Natural killer cell (primary cell): ENCODE data around the gene PHLDA2. TPM values are rescaled to one million over a fixed set of nuclear protein-coding genes. Genes with fewer than 3 reads are reported as not detected.

ENCODE experiments used
- ATAC-seq, 3 donors: fragments of 150-1000 bp in 2 of 3; fragments of 200-7000 bp in 1 of 3; cut with Tn5 transposase; 1 replicate in 1 of 3; 2 replicates in 2 of 3; pipeline ENCODE4 v1.10.0; 2021; ENCODE audit warnings: mild to moderate bottlenecking in 2 of 3, moderate library complexity in 2 of 3
- DNase-seq, 2 donors: peaks; one replicate each; pipeline versions ENCODE4 v3.0.0 to v3.0.0-alpha.2; 2013 to 2021; ENCODE audit warnings: mixed read lengths in 1 of 2
- H3K27ac ChIP-seq: one replicate; pipeline ENCODE4 v1.5.1; 2013; ENCODE audit warnings: mild to moderate bottlenecking, low read length
- H3K27me3 ChIP-seq: one replicate; pipeline ENCODE4 v1.6.1; 2013; ENCODE audit warnings: low read length; ENCODE audit not compliant: control insufficient read depth, insufficient read depth
- H3K36me3 ChIP-seq: one replicate; pipeline ENCODE4 v1.6.1; 2013; ENCODE audit warnings: low read length; ENCODE audit not compliant: control insufficient read depth, insufficient read depth
- H3K4me1 ChIP-seq: one replicate; pipeline ENCODE4 v1.6.1; 2013; ENCODE audit warnings: low read length; ENCODE audit not compliant: control insufficient read depth, insufficient read depth
- H3K4me3 ChIP-seq: one replicate; pipeline ENCODE4 v1.5.1; 2013; ENCODE audit warnings: low read length
- H3K9me3 ChIP-seq: one replicate; pipeline ENCODE4 v1.6.1; 2013; ENCODE audit warnings: low read length; ENCODE audit not compliant: control insufficient read depth, insufficient read depth
- H3K27ac Mint-ChIP-seq, 2 donors: one replicate each; pipeline ENCODE4 v1.8.0; 2022; ENCODE audit warnings: mild to moderate bottlenecking in 2 of 2, mixed read lengths in 2 of 2, moderate library complexity in 1 of 2
- H3K27me3 Mint-ChIP-seq, 2 donors: one replicate each; pipeline ENCODE4 v1.8.0; 2022; ENCODE audit warnings: low read depth in 2 of 2, mixed read lengths in 2 of 2
- H3K36me3 Mint-ChIP-seq: one replicate; pipeline ENCODE4 v1.8.0; 2022; ENCODE audit warnings: mixed read lengths
- H3K4me1 Mint-ChIP-seq, 2 donors: one replicate each; pipeline ENCODE4 v1.8.0; 2022; ENCODE audit warnings: mixed read lengths in 2 of 2
- H3K4me3 Mint-ChIP-seq: one replicate; pipeline ENCODE4 v1.8.0; 2022; ENCODE audit warnings: mild to moderate bottlenecking, moderate library complexity, mixed read lengths
- H3K9me3 Mint-ChIP-seq, 2 donors: one replicate each; pipeline ENCODE4 v1.8.0; 2022; ENCODE audit warnings: mixed read lengths in 2 of 2
- WGBS: methylation state at CpG from one replicate; pipeline ENCODE4 v1.1.7; 2013; ENCODE audit warnings: missing lambda C conversion rate; ENCODE audit not compliant: insufficient coverage; 5-methylcytosine and 5-hydroxymethylcytosine counted together
- intact Hi-C: fragments of 100-400 bp; cut with micrococcal nuclease; formaldehyde crosslinking; loops from one replicate; pipeline ENCODE4 v1.14.2; 2022
- total RNA-seq, 4 donors: library from RNA; stranded (reverse); fragments of 120-200 nt in 1 of 4; gene quantifications; one replicate each; pipeline versions ENCODE4 v1.2.3 to v1.2.4, GENCODE V29; 2013 to 2022
- TF ChIP-seq, protein P1 (sequence below): fragments of 200-600 bp; IDR thresholded peaks from one replicate; pipeline ENCODE4 v1.8.0; 2022; ENCODE audit warnings: antibody characterized with exemption

The PHLDA2 gene
- total RNA-seq, 3 donors from 2014 or later (not counting 1 experiment from before 2014, with no cell fraction given): 0.79 to 3.2 (median 2.2) TPM

- intact Hi-C loops: no loop called here
- no peak for ATAC-seq
- H3K36me3 Mint-ChIP-seq: no peaks in the 10 kb centered on the region
- no peak for DNase-seq
- H3K9me3 ChIP-seq: no peaks in the 10 kb centered on the region
- H3K4me1 Mint-ChIP-seq: peaks cover 10 to 19% of the 10 kb centered on the region in 2 donors
- no peak overlapping the region for H3K27ac ChIP-seq
- TF ChIP-seq, protein P1, sequence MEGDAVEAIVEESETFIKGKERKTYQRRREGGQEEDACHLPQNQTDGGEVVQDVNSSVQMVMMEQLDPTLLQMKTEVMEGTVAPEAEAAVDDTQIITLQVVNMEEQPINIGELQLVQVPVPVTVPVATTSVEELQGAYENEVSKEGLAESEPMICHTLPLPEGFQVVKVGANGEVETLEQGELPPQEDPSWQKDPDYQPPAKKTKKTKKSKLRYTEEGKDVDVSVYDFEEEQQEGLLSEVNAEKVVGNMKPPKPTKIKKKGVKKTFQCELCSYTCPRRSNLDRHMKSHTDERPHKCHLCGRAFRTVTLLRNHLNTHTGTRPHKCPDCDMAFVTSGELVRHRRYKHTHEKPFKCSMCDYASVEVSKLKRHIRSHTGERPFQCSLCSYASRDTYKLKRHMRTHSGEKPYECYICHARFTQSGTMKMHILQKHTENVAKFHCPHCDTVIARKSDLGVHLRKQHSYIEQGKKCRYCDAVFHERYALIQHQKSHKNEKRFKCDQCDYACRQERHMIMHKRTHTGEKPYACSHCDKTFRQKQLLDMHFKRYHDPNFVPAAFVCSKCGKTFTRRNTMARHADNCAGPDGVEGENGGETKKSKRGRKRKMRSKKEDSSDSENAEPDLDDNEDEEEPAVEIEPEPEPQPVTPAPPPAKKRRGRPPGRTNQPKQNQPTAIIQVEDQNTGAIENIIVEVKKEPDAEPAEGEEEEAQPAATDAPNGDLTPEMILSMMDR: no peak
- peaks cover 16% of the 10 kb centered on the region for H3K4me1 ChIP-seq
- H3K27ac Mint-ChIP-seq: no peak overlapping the region
- no peaks in the 10 kb centered on the region for H3K27me3 Mint-ChIP-seq
- H3K9me3 Mint-ChIP-seq: no peaks in the 10 kb centered on the region
- no peaks in the 10 kb centered on the region for H3K36me3 ChIP-seq
- 82% methylated on average over 11 of the region's 11 CpGs for WGBS
- H3K4me3 ChIP-seq: no peak overlapping the region
- H3K4me3 Mint-ChIP-seq: no peak overlapping the region
- H3K27me3 ChIP-seq: no peaks in the 10 kb centered on the region
Observed at GRCh38 chr11:2915473-2915872, 13.7 kb downstream of the PHLDA2 start.

DNA sequence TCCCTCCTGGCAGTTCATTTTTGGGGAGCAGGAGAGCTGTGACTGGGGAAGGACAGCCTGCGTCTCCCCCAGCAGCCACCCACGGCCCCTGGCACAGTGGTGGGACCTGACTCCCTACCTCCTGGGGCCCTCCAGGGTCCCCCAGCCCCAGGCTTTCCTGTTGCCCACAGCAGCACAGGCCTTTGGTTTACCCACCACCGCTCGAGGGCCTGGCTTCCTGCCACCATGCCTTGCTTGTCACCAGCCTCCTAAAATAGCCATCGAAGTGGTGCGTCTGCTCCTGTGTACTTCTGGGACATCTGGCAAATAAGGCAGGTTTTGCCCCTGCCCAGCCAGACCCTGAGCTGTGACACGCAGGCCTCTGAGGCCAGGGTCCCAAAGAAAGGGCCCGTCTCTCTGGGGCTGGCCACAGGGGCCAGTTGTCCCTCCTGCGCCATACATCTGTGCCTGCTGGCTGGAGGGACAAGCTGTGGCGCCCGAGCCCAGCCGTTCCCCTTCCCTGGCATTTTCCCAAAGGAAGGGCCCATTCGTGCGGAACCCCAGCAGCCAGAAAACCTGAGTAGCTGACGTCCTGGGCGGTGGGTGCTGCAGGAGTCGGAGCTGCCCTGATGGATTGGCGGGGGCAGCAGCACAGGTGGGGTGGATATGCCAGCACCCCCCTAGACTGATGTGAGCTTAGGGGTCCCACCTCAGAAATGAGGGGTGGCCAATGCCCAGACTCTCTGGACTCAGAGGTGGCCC lies 14.6 kb downstream of the PHLDA2 start:
- H3K9me3 ChIP-seq: no peaks in the 10 kb centered on the region
- intact Hi-C loops: no loop called here
- H3K36me3 ChIP-seq: no peaks in the 10 kb centered on the region
- DNase-seq: no peak
- Mint-ChIP-seq H3K9me3 (no peaks in the 10 kb centered on the region), H3K36me3 (no peaks in the 10 kb centered on the region), H3K27ac (peak overlapping the region in 1 of 2 donors; percentile 42), H3K27me3 (no peaks in the 10 kb centered on the region), H3K4me1 (peaks cover 10 to 21% of the 10 kb centered on the region in 2 donors), H3K4me3 (no peak overlapping the region)
- no peak overlapping the region for H3K4me3 ChIP-seq
- WGBS: 54% methylated on average over 18 of the region's 18 CpGs
- no peaks in the 10 kb centered on the region for H3K27me3 ChIP-seq
- peak in 1 of 3 donors; percentile 53 for ATAC-seq
- H3K27ac ChIP-seq: no peak overlapping the region
- TF ChIP-seq, protein P1: no peak
- H3K4me1 ChIP-seq: peaks cover 16% of the 10 kb centered on the region

DNA sequence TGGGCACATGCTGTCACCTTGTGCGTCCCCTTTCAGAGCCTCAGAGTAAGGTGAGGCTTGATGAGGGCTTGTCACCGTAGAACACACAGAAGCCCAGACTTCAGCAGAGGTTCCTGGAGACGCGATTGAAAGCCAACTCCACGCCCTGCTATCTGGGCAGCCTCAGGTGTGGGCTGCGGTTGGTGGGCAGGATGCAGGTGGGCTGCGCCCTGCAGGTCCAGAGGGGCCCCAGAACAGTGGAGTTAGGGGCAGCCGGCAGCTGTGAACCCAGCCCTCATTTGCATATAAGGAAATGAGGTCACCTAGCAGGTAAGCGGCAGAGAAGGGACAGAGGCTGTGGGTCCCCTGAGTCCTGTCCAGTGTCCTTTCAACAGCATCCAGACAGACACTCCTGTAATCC lies 15.4 kb downstream of the PHLDA2 start:
- Mint-ChIP-seq H3K9me3 (no peaks in the 10 kb centered on the region), H3K4me3 (no peak overlapping the region), H3K36me3 (no peaks in the 10 kb centered on the region), H3K27me3 (no peaks in the 10 kb centered on the region), H3K4me1 (peaks cover 10 to 21% of the 10 kb centered on the region in 2 donors), H3K27ac (peak overlapping the region in 1 of 2 donors; percentile 42)
- TF ChIP-seq, protein P1: no peak
- H3K9me3 ChIP-seq: no peaks in the 10 kb centered on the region
- intact Hi-C loops: no loop called here
- DNase-seq (no peak), ATAC-seq (peak in 1 of 3 donors; percentile 27)
- no peak overlapping the region for H3K4me3 ChIP-seq
- H3K36me3 ChIP-seq: no peaks in the 10 kb centered on the region
- WGBS: 33% methylated on average over 9 of the region's 9 CpGs
- H3K4me1 ChIP-seq: peaks cover 16% of the 10 kb centered on the region
- no peak overlapping the region for H3K27ac ChIP-seq
- H3K27me3 ChIP-seq: no peaks in the 10 kb centered on the region

- H3K4me3 Mint-ChIP-seq: no peak overlapping the region
- H3K9me3 ChIP-seq: no peaks in the 10 kb centered on the region
Observed at GRCh38 chr11:2913019-2913431, 16.2 kb downstream of the PHLDA2 start.

More at GRCh38 chr11:2913019-2913431, 16.2 kb downstream of the PHLDA2 start:
- ATAC-seq: no peak
- Mint-ChIP-seq H3K9me3 (no peaks in the 10 kb centered on the region), H3K27me3 (no peaks in the 10 kb centered on the region), H3K27ac (no peak overlapping the region), H3K4me1 (peaks cover 10 to 21% of the 10 kb centered on the region in 2 donors), H3K36me3 (no peaks in the 10 kb centered on the region)
- no peak overlapping the region for H3K27ac ChIP-seq
- H3K27me3 ChIP-seq: no peaks in the 10 kb centered on the region
- TF ChIP-seq, protein P1: no peak
- WGBS: 76% methylated on average over 13 of the region's 13 CpGs
- no peaks in the 10 kb centered on the region for H3K36me3 ChIP-seq
- peaks cover 16% of the 10 kb centered on the region for H3K4me1 ChIP-seq
- no peak overlapping the region for H3K4me3 ChIP-seq
- no peak for DNase-seq
- intact Hi-C loops: no loop called here
